Fibroblast of the aortic adventitia (primary cell): ENCODE data around the gene MAPT. TPM values are rescaled to one million over a fixed set of nuclear protein-coding genes. Genes with fewer than 3 reads are reported as not detected.

Experiments
- DNase-seq: peaks from one replicate; pipeline ENCODE4 v3.0.0-alpha.2; 2010; ENCODE audit warnings: low read depth
- H3K4me3 ChIP-seq: 2 replicates; pipeline ENCODE4 v1.5.1; 2011; ENCODE audit warnings: low read depth, mild to moderate bottlenecking, control low read depth, low read length, moderate library complexity
- total RNA-seq: library from RNA; depleted of rRNA; stranded (reverse); fragments of >200 nt; gene quantifications from 2 replicates; pipeline ENCODE4 v1.2.3, GENCODE V29; 2012; ENCODE audit warnings: low replicate concordance
- TF ChIP-seq, protein P1 (sequence below): IDR thresholded peaks from 2 replicates; pipeline ENCODE4 v1.5.1; 2011; ENCODE audit warnings: mild to moderate bottlenecking, low read length, control low read depth, inconsistent platforms; ENCODE audit not compliant: insufficient read depth

MAPT gene
- total RNA-seq, 1 donor, result 0.54 TPM

DNA sequence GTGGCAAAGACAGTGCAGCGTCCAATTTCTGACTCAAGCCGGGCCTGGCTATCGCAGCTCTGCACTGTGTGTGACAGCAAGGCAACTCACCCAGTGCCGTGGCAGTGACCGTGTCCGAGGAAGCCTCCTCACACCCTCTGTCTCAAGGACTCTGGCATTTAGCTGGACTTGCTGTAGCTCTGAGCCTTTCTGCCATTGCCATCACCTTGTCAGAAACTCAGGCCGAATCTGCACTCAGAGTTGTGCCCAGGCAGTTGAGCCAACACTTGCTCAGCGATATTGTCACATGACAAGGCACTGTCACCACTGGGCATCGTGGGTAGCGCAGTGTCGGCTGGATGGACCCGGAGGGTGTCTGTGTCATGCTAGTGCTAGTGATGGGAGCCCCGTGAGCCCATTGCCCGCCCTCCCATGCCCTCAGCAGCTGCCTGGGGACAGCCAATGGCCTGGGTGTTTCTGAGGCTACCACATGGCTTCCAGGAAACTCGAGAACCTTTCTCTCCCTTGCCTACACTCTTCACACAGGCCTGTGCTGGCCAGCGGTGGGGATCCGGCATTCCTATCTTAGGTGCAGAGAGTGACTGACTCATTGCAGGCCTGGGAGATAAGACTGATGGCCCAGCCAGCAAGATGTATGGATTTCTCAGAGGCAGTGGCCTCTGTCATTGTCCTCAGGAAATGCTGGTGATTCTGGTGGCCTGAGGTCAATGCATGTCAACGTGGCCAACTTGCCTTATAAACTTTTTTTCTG, 82.6 kb downstream of the MAPT start:
- no peak overlapping the region for H3K4me3 ChIP-seq
- peak; percentile 23 for DNase-seq
- TF ChIP-seq, protein P1, sequence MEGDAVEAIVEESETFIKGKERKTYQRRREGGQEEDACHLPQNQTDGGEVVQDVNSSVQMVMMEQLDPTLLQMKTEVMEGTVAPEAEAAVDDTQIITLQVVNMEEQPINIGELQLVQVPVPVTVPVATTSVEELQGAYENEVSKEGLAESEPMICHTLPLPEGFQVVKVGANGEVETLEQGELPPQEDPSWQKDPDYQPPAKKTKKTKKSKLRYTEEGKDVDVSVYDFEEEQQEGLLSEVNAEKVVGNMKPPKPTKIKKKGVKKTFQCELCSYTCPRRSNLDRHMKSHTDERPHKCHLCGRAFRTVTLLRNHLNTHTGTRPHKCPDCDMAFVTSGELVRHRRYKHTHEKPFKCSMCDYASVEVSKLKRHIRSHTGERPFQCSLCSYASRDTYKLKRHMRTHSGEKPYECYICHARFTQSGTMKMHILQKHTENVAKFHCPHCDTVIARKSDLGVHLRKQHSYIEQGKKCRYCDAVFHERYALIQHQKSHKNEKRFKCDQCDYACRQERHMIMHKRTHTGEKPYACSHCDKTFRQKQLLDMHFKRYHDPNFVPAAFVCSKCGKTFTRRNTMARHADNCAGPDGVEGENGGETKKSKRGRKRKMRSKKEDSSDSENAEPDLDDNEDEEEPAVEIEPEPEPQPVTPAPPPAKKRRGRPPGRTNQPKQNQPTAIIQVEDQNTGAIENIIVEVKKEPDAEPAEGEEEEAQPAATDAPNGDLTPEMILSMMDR, result no peak

DNA sequence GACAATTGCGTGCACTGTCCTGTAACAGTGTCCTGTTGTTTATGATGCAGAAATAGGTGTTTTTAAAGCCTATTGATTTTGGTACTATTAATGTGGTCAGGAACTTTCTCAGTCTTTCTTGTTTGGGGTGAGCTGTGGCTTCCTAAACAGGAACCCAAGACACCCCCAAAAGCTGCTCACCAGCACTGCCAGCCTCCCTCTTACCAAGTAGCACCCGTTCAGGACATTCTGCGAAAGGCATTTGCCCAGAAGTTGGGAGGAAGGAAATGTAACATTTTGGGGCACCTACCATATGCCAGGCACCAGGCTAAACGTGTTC, 83.1 kb downstream of the MAPT start:
- TF ChIP-seq, protein P1, result no peak
- no peak overlapping the region for H3K4me3 ChIP-seq
- no peak for DNase-seq

DNA sequence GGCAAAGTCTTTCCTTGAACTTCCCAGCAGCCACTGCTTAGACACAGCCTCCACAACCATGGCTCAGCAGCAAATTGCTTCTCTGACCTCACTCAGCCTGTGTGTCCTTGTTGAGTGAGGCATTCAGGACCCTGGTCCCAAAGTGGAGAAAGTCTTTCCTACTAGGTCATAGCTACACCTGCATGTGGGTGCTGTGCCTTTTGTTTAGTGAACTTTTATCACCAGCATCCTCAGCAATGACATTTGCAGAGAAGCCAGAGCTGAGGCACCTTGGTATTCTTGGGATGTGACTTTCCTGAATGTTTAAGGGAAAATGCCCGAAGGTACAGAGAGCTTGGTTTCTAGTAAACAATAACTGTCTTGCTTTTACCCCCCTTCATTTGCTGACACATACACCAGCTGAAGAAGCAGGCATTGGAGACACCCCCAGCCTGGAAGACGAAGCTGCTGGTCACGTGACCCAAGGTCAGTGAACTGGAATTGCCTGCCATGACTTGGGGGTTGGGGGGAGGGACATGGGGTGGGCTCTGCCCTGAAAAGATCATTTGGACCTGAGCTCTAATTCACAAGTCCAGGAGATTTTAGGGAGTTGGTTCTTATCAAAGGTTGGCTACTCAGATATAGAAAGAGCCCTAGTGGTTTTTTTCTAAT, 83.7 kb downstream of the MAPT start:
- TF ChIP-seq, protein P1, result no peak

DNA sequence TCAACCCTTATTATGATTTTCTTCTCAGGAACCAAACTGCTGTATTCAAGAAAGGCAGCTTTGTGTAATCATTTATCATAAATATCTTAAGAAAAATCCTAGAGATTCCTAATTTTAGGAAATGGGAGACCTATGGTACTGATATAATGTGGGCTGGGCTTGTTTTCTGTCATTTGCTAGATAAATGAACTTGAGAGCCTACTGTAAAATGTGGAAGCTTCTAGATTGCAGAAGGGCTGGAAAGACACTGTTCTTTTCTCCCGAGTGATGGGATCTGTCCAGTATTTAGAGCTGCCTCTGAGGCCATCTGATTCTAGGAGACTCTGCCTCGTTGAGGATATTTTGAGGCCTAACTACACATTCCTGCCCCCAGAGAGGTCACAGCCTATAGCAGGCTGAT, 84.8 kb downstream of the MAPT start:
- TF ChIP-seq, protein P1, result no peak
- no peak for DNase-seq
- H3K4me3 ChIP-seq, result no peak overlapping the region

More for the DNA sequence above, 83.7 kb downstream of the MAPT start:
- no peak overlapping the region for H3K4me3 ChIP-seq
- DNase-seq, result no peak

DNA sequence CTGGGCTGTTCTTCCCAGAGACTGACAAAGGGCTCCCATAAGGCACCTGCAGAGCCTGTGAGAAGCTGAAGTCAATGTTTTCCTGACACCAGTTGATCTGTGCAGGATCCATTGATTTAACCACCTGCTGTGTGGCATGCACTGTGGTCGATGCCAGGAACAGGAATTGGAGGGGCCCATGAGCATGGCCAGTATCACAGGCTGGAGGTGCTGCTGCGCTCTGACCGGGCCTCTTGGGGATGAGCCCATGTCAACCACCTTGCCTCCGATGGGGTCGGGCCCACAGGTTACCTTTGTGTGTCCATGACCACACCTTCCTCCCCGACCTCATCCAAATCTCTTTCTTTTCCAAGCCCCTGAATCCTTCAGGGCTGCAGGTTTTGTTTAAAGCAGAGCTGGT, 86.5 kb downstream of the MAPT start:
- DNase-seq, result no peak
- no peak overlapping the region for H3K4me3 ChIP-seq
- TF ChIP-seq, protein P1, result no peak

DNA sequence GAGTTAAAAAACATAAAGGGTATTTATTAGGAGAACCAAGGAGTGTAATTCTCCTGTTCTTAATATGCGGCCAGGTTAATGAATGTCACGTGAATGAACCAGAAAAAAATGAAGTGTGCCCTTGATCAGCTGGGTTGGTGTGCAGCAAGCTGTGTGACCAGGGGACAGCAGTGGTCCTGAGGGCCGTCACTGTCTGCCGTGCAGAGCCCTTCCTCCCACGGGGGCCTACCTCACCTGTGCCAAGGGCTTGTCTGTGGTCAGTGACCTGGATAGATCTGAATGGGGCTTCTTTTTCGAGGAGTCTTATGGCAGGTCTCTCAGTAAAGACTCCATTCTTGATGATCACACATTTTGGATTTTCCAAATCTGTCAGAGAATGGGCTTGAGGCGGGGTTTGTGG, 87.0 kb downstream of the MAPT start:
- no peak for DNase-seq
- TF ChIP-seq, protein P1, result no peak
- H3K4me3 ChIP-seq, result no peak overlapping the region
